OCI-LY3 (cell line): ENCODE measurements around the gene NFIC.
"Not testable (repeated sequence)": the region's sequence is repeated elsewhere in the genome, so short reads cannot be mapped to it uniquely, and the experiment has no call there.

Experiments
- H2AFZ ChIP-seq: fragments of 200-600, 300-600 bp; shearing (Covaris generic); 2 replicates; pipeline ENCODE4 v1.6.0; 2014; ENCODE audit warnings: antibody characterized with exemption, low read depth, low read length
- H3K27ac ChIP-seq: fragments of 200-600, 300-600 bp; sonication (generic); 2 replicates; pipeline ENCODE4 v1.5.1; 2014; ENCODE audit warnings: mild to moderate bottlenecking, low read length, moderate library complexity, mixed read lengths
- H3K27me3 ChIP-seq: fragments of 200-600, 300-600 bp; sonication (generic); 2 replicates; pipeline ENCODE4 v1.6.1; 2014; ENCODE audit warnings: low read depth, low read length, mixed read lengths
- H3K36me3 ChIP-seq: fragments of 200-600, 300-600 bp; sonication (generic); replicated peaks from 2 replicates; pipeline ENCODE3; 2014; ENCODE audit warnings: low read depth, low read length, mixed read lengths
- H3K4me1 ChIP-seq: fragments of 300-600, 200-600 bp; sonication (generic); 2 replicates; pipeline ENCODE4 v1.6.1; 2014; ENCODE audit warnings: low read length, mixed read lengths
- H3K4me2 ChIP-seq: fragments of 200-600, 300-600 bp; sonication (generic); 2 replicates; pipeline ENCODE4 v1.6.1; 2014; ENCODE audit warnings: low read length, mixed read lengths
- H3K4me3 ChIP-seq: fragments of 300-600, 200-600 bp; sonication (generic); 2 replicates; pipeline ENCODE4 v1.5.1; 2014; ENCODE audit warnings: antibody characterized with exemption, mild to moderate bottlenecking, low read length, moderate library complexity
- H3K79me2 ChIP-seq: fragments of 300-600, 200-600 bp; shearing (Covaris generic); 2 replicates; pipeline ENCODE4 v1.6.1; 2014; ENCODE audit warnings: mild to moderate bottlenecking, low read length, mixed read lengths
- H3K9ac ChIP-seq: fragments of 300-600, 200-600 bp; shearing (Covaris generic); 2 replicates; pipeline ENCODE4 v1.6.0; 2014; ENCODE audit warnings: mild to moderate bottlenecking, low read length, moderate library complexity
- H3K9me3 ChIP-seq: fragments of 200-600, 300-600 bp; shearing (Covaris generic); 2 replicates; pipeline ENCODE4 v1.6.1; 2014; ENCODE audit warnings: low read length, mixed read lengths; ENCODE audit not compliant: insufficient read depth
- H4K20me1 ChIP-seq: fragments of 200-600, 300-600 bp; sonication (generic); 2 replicates; pipeline ENCODE4 v1.6.1; 2016; ENCODE audit warnings: low read length, mixed read lengths; ENCODE audit not compliant: insufficient read depth
- CTCF ChIP-seq: fragments of 200-600, 300-600 bp; sonication (generic); IDR thresholded peaks from 2 replicates; pipeline ENCODE4 v1.5.1; 2014; ENCODE audit warnings: antibody characterized with exemption, low read length, low read depth
- EZH2phosphoT487 ChIP-seq: fragments of 200-600 bp; shearing (Covaris generic); IDR thresholded peaks from 2 replicates; pipeline ENCODE4 v1.6.1; 2018; ENCODE audit warnings: antibody characterized with exemption, mixed run types, low read depth

The NFIC gene

GRCh38 chr19:3420244-3420755, 53.9 kb downstream of the NFIC start:
- Histone ChIP-seq H3K27me3 (no peaks in the 10 kb centered on the region), H3K4me1 (no peaks in the 10 kb centered on the region), H3K4me3 (no peak overlapping the region), H3K9me3 (no peaks in the 10 kb centered on the region), H4K20me1 (peaks cover 13% of the 10 kb centered on the region), H3K9ac (no peak overlapping the region), H3K79me2 (peaks cover 38% of the 10 kb centered on the region), H3K4me2 (no peak overlapping the region), H2AFZ (no peak overlapping the region), H3K36me3 (peaks cover 8% of the 10 kb centered on the region), H3K27ac (no peak overlapping the region)
- TF ChIP-seq EZH2phosphoT487 (no peak), CTCF (no peak)

- peaks cover 31% of the 10 kb centered on the region; the same call in 1 of the 2 replicates for H3K79me2 ChIP-seq
- no peak for TF ChIP-seq CTCF
- TF ChIP-seq EZH2phosphoT487, result no peak
- no peaks in the 10 kb centered on the region for H3K4me1 ChIP-seq
- no peak overlapping the region for H3K4me2 ChIP-seq
- peaks cover 13% of the 10 kb centered on the region for H4K20me1 ChIP-seq
- H3K9ac ChIP-seq, result no peak overlapping the region
- H2AFZ ChIP-seq, result no peak overlapping the region
- H3K4me3 ChIP-seq, result no peak overlapping the region
- H3K9me3 ChIP-seq, result no peaks in the 10 kb centered on the region
- H3K27ac ChIP-seq, result no peak overlapping the region
- peaks cover 8% of the 10 kb centered on the region for H3K36me3 ChIP-seq
- H3K27me3 ChIP-seq, result no peaks in the 10 kb centered on the region
These were observed 54.7 kb downstream of the NFIC start for GRCh38 chr19:3420909-3421619.

DNA sequence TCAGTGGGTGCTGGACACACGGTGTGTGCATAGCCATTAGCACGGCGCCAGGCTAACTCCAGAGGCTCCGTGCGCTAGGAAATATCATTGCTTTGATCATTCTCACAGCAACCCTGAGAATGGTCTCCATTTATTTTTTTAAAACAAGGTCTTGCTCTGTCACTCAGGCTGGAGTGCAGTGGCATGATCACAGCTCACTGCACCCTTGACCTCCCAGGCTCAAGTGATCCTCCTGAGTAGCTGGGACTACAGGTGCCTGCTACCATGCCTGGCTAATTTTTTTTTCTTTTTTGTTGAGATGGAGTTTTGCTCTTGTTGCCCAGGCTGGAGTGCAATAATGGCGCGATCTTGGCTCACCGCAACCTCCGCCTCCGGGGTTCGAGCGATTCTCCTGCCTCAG, 55.3 kb downstream of the NFIC start:
- not testable (repeated sequence) for H2AFZ ChIP-seq, H3K27me3 ChIP-seq, H3K27ac ChIP-seq, H3K9ac ChIP-seq, H3K4me1 ChIP-seq, H3K4me2 ChIP-seq, H3K4me3 ChIP-seq, H3K9me3 ChIP-seq
- peaks cover 13% of the 10 kb centered on the region for H4K20me1 ChIP-seq
- H3K79me2 ChIP-seq, result peaks cover 31% of the 10 kb centered on the region; the same call in 1 of the 2 replicates
- H3K36me3 ChIP-seq, result peaks cover 13% of the 10 kb centered on the region

DNA sequence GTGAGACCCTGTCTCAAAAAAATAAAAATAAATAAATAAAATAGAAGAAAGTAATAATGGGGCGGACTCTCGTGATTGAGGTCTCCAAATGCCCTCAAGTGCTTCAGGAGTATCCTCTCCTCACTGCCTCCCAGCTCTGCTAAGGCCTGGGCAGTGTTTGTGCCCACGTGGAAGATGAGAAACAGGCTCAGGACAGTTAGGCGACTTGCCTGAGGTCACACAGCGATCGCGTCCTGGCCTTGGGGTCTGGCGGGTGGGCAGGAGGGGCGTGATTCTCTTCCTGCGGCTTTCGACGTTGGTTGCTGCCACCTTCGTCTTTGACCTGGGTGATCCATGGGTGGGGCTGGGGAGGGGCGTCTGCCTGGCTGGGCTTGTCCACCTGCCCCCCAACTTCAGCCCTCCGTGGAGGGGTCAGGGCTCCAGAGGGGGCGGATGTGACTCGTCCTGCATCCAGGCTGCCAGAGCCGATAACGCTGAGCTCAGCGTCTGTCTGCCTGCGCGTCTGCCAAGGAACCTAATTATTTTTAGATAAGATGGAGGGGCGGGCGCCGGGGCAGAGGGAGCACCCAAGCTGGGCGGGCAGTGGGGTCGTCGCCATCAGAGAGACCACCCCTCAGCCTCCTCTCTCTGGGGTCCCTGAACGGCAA, 56.9 kb downstream of the NFIC start:
- Histone ChIP-seq H3K27me3 (no peaks in the 10 kb centered on the region), H3K9me3 (no peaks in the 10 kb centered on the region), H4K20me1 (peaks cover 13% of the 10 kb centered on the region), H2AFZ (no peak overlapping the region), H3K9ac (no peak overlapping the region), H3K4me2 (no peak overlapping the region), H3K4me3 (no peak overlapping the region), H3K27ac (no peak overlapping the region), H3K4me1 (peaks cover 2% of the 10 kb centered on the region; the same call in 1 of the 2 replicates), H3K36me3 (peaks cover 15% of the 10 kb centered on the region), H3K79me2 (peaks cover 23% of the 10 kb centered on the region; the same call in 1 of the 2 replicates)
- no peak for TF ChIP-seq CTCF
- no peak for TF ChIP-seq EZH2phosphoT487
